Stimulated activated naive CD8-positive, alpha-beta T cell treated with anti-CD3 and anti-CD28 coated beads, Interleukin-15, Interleukin-2, amounts not matched to agents 100 ng/mL and 50 ng/mL, for 24 hours (primary cell): Measurements from ENCODE around the gene CFAP77.

ENCODE experiments used
- H3K27ac Mint-ChIP-seq: one replicate; pipeline ENCODE4 v1.8.0; 2021; ENCODE audit warnings: mild to moderate bottlenecking, mixed read lengths
- H3K27me3 Mint-ChIP-seq: one replicate; pipeline ENCODE4 v1.8.0; 2021; ENCODE audit warnings: mixed read lengths
- H3K36me3 Mint-ChIP-seq: one replicate; pipeline ENCODE4 v1.8.0; 2021; ENCODE audit warnings: low read depth, mixed read lengths
- H3K4me1 Mint-ChIP-seq: one replicate; pipeline ENCODE4 v1.8.0; 2021; ENCODE audit warnings: low read depth, mixed read lengths
- H3K4me3 Mint-ChIP-seq: one replicate; pipeline ENCODE4 v1.8.0; 2021; ENCODE audit warnings: mild to moderate bottlenecking, mixed read lengths
- H3K9me3 Mint-ChIP-seq: one replicate; pipeline ENCODE4 v1.8.0; 2021; ENCODE audit warnings: mixed read lengths

Gene CFAP77

GRCh38 chr9:132545578-132545977 lies 135.6 kb downstream of the CFAP77 start:
- Mint-ChIP-seq H3K27ac (no peak overlapping the region), H3K4me3 (no peak overlapping the region), H3K9me3 (no peaks in the 10 kb centered on the region), H3K36me3 (no peaks in the 10 kb centered on the region), H3K27me3 (peaks cover 7% of the 10 kb centered on the region), H3K4me1 (no peaks in the 10 kb centered on the region)

DNA sequence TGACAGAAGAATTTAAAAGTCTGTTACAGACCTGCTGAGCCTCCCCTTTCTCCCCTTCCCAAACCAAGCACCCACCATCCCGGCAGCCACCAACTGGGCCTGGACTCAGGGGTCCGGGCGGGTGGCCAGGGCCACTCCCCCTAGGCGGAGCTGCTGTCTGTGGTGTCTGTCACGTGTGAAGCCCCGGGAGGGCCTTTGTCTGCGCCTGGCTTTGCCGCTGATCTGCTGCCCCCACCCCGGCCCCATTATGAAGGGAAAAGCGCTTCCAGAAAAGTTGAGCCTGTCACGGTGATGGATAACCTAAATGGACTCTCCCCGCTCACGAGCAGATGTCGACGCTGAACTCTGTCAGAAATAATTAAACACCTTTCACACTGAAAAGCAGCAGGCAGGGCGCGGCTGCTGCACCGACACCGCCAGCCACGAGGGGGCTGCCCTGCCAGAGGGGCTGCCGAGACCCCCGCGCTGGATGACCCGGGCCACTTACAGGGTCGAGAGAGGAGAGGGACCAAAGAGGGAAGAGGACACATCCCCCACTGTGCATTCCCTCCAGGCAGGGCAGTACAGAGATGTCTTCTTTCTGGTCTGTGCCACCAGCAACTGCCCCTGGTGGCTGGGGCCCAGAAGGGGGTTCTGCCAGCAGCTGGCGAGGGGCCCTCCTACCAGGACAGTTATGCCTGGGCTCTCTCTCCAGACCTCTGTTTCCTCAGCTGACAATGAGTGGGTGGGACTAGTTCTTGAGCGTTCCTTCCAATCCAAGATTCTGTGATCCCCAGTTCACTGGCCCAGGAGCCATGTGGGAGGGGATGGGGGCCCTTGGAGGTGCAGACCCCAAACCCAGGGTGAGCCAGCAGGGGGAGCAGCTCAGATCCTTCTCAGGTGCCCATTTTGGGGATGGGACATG lies 136.4 kb downstream of the CFAP77 start:
- Mint-ChIP-seq H3K9me3 (no peaks in the 10 kb centered on the region), H3K27ac (no peak overlapping the region), H3K4me1 (no peaks in the 10 kb centered on the region), H3K27me3 (peaks cover 7% of the 10 kb centered on the region), H3K4me3 (no peak overlapping the region), H3K36me3 (no peaks in the 10 kb centered on the region)

GRCh38 chr9:132547052-132547431 lies 137.0 kb downstream of the CFAP77 start:
- Mint-ChIP-seq H3K27me3 (peaks cover 7% of the 10 kb centered on the region), H3K9me3 (no peaks in the 10 kb centered on the region), H3K36me3 (no peaks in the 10 kb centered on the region), H3K27ac (no peak overlapping the region), H3K4me3 (no peak overlapping the region), H3K4me1 (no peaks in the 10 kb centered on the region)

- Mint-ChIP-seq H3K4me1 (no peaks in the 10 kb centered on the region), H3K36me3 (no peaks in the 10 kb centered on the region), H3K27me3 (peaks cover 7% of the 10 kb centered on the region), H3K4me3 (no peak overlapping the region), H3K27ac (no peak overlapping the region), H3K9me3 (no peaks in the 10 kb centered on the region)
Observed at GRCh38 chr9:132547436-132547835, 137.4 kb downstream of the CFAP77 start.

- Mint-ChIP-seq H3K4me3 (no peak overlapping the region), H3K27me3 (peaks cover 7% of the 10 kb centered on the region), H3K36me3 (no peaks in the 10 kb centered on the region), H3K4me1 (no peaks in the 10 kb centered on the region), H3K27ac (no peak overlapping the region), H3K9me3 (no peaks in the 10 kb centered on the region)
Observed at GRCh38 chr9:132547976-132548730, 138.1 kb downstream of the CFAP77 start.

GRCh38 chr9:132548751-132549640 lies 139.0 kb downstream of the CFAP77 start:
- H3K4me3 Mint-ChIP-seq: no peak overlapping the region
- no peaks in the 10 kb centered on the region for H3K4me1 Mint-ChIP-seq
- peaks cover 7% of the 10 kb centered on the region for H3K27me3 Mint-ChIP-seq
- no peak overlapping the region for H3K27ac Mint-ChIP-seq
- no peaks in the 10 kb centered on the region for H3K36me3 Mint-ChIP-seq
- H3K9me3 Mint-ChIP-seq: no peaks in the 10 kb centered on the region

DNA sequence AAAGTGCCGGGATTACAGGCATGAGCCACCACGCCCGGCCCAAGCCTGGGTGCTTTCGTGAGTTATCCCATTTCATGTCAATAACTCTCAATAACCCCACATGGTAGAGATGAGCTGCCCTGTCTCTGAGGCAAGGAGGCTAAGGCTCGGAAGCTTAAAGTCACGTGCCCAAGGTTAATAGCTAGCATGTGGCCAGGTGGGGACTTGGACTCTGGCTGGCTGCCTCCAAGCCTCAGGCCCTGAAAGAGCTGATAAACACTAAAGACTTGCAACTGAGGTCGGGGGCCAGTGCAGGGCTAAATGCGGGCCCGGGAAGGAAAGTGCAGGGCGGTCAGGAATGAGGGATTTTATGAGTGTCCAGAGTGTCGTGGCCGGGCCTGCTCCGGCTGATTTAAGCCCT lies 141.5 kb downstream of the CFAP77 start:
- Mint-ChIP-seq H3K36me3 (no peaks in the 10 kb centered on the region), H3K27ac (no peak overlapping the region), H3K4me3 (no peak overlapping the region), H3K4me1 (no peaks in the 10 kb centered on the region), H3K9me3 (no peaks in the 10 kb centered on the region), H3K27me3 (peaks cover 15% of the 10 kb centered on the region)

DNA sequence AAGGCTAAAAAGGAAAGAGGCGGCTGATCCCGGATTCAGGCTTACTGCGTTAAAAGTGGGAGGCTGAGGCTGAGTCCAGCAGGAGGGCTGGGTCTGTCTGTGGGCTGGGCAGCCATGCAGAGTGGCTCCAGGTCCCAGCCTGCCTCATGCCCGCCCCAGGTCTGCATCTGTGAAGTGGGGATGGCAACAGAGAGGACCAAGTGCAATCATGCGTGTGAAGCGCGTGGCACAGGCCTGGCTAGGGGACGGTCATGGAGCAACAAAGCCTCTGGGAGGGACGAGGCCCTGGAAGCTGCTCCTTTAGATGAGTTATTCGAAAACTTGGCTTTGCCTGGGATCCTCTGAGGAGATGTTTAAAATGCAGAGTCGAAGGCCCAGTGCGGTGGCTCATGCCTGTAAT lies 142.0 kb downstream of the CFAP77 start:
- Mint-ChIP-seq H3K4me3 (no peak overlapping the region), H3K36me3 (no peaks in the 10 kb centered on the region), H3K27me3 (peaks cover 14% of the 10 kb centered on the region), H3K4me1 (no peaks in the 10 kb centered on the region), H3K9me3 (no peaks in the 10 kb centered on the region), H3K27ac (no peak overlapping the region)

DNA sequence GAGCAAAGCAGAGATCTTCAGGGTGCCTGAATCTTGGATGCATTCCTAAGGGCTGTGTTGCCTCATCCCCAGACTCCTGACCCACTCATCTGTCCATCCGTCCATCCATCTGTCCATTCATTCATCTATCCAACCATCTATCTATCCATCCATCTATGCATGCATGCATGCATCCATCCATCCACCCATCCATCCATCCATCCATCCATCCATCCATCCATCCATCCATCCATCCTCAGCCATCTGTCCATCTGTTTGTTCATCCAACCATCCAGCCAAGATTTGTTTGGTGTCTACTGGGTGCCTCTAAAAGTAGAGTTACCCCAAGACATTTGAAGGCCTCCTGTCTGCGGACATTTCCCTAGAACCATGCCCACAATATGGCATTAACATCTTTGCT lies 144.7 kb downstream of the CFAP77 start:
- Mint-ChIP-seq H3K27ac (no peak overlapping the region), H3K36me3 (no peaks in the 10 kb centered on the region), H3K4me3 (no peak overlapping the region), H3K9me3 (no peaks in the 10 kb centered on the region), H3K27me3 (peaks cover 19% of the 10 kb centered on the region), H3K4me1 (no peaks in the 10 kb centered on the region)

DNA sequence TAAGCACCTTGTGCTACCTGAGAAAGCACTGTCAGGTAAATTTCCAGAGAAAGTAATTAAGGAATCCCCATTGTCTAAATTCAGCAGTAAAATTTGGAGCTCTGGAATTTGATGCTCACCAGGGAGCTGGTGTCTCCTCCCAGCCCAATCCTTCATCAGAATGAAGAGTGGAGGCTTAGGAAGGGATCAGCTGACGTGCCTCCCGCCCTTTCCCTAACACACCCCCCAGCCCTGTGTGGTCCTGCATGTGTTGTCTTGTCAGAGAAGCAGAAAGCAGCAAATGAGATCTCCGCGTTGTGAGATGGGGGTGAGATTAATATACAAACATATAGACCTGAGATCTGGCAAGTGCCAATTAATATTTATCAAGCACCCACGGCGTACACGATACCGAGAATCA lies 145.5 kb downstream of the CFAP77 start:
- Mint-ChIP-seq H3K4me1 (no peaks in the 10 kb centered on the region), H3K9me3 (no peaks in the 10 kb centered on the region), H3K36me3 (no peaks in the 10 kb centered on the region), H3K27me3 (peaks cover 22% of the 10 kb centered on the region), H3K4me3 (no peak overlapping the region), H3K27ac (no peak overlapping the region)

GRCh38 chr9:132556235-132556634 lies 146.2 kb downstream of the CFAP77 start:
- H3K9me3 Mint-ChIP-seq: no peaks in the 10 kb centered on the region
- H3K4me3 Mint-ChIP-seq: no peak overlapping the region
- peaks cover 26% of the 10 kb centered on the region for H3K27me3 Mint-ChIP-seq

GRCh38 chr9:132556714-132557113 lies 146.7 kb downstream of the CFAP77 start:
- peaks cover 26% of the 10 kb centered on the region for H3K27me3 Mint-ChIP-seq
- no peaks in the 10 kb centered on the region for H3K9me3 Mint-ChIP-seq
- no peaks in the 10 kb centered on the region for H3K4me1 Mint-ChIP-seq
- H3K27ac Mint-ChIP-seq: no peak overlapping the region
- H3K4me3 Mint-ChIP-seq: no peak overlapping the region
- no peaks in the 10 kb centered on the region for H3K36me3 Mint-ChIP-seq

More at GRCh38 chr9:132556235-132556634, 146.2 kb downstream of the CFAP77 start:
- Mint-ChIP-seq H3K4me1 (no peaks in the 10 kb centered on the region), H3K27ac (no peak overlapping the region), H3K36me3 (no peaks in the 10 kb centered on the region)

DNA sequence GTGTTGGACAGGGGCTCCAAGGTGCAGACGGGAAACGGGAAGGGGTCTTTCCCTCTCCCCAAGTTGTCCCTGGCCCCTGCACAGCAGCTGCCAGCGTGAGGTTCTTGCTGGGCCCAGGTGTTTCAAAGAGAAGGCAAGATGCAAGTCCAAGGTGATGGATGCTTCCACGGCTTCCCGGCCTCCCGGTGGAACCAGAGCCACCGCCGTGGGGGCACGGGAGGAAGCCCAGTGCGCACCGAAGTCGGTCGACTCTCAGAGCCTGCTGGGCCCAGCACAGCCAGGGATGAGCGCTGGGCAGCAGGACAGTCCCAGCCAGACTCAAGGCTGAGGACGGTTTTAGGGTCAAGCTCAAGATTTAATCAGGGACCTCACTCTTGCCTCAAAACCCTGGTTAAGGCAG lies 147.1 kb downstream of the CFAP77 start:
- Mint-ChIP-seq H3K27me3 (peaks cover 29% of the 10 kb centered on the region), H3K9me3 (no peaks in the 10 kb centered on the region)

DNA sequence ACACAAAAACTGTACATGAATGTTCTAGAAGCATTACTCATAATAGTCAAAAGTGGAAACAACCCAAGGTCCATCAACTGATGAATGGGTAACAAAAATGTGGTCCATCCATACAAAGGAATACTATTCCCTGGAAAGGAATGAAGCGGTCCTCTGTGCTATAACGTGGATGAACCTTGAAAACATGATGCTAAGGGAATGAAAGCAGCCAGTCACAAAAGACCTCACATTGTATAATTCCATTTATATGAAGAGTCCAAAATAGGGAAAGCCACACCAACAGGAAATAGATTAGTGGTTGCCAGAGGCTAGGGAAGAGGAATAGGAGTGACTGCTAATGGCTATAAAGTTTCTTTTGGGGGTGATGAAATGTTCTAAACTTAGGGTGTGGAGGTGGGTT lies 149.7 kb downstream of the CFAP77 start:
- Mint-ChIP-seq H3K4me1 (no peaks in the 10 kb centered on the region), H3K4me3 (no peak overlapping the region), H3K36me3 (no peaks in the 10 kb centered on the region), H3K27me3 (peaks cover 43% of the 10 kb centered on the region), H3K27ac (no peak overlapping the region), H3K9me3 (no peaks in the 10 kb centered on the region)

More for the DNA sequence above, 147.1 kb downstream of the CFAP77 start:
- no peaks in the 10 kb centered on the region for H3K36me3 Mint-ChIP-seq
- H3K27ac Mint-ChIP-seq: no peak overlapping the region
- H3K4me1 Mint-ChIP-seq: no peaks in the 10 kb centered on the region
- no peak overlapping the region for H3K4me3 Mint-ChIP-seq
